ENCODE measurements around the gene PEX6.
"Not testable (repeated sequence)": the region's sequence is repeated elsewhere in the genome, so short reads cannot be mapped to it uniquely, and the experiment has no call there.

PEX6 gene

GRCh38 chr6:42978839-42979522, at the start of gene PEX6:
PEX6 (minus strand) TSS chr6:42979181; CDS start chr6:42979150, 31 bp downstream.
- DNase-seq (ENCODE audit: low read depth): peak; percentile 80

GRCh38 chr6:43026365-43026764, 47.4 kb upstream of the PEX6 start:
- DNase-seq (ENCODE audit: low read depth): no peak

GRCh38 chr6:43024436-43024835, 45.5 kb upstream of the PEX6 start:
- no peak for DNase-seq (ENCODE audit: low read depth)

- peak; percentile 74 for DNase-seq (ENCODE audit: low read depth)
These were observed 42.5 kb upstream of the PEX6 start, which contains the start of gene RRP36 for GRCh38 chr6:43021270-43022047. RRP36 (plus strand) TSS chr6:43021623; CDS start chr6:43021655, 32 bp downstream.

GRCh38 chr6:43020847-43021246, 41.9 kb upstream of the PEX6 start:
- no peak for DNase-seq (ENCODE audit: low read depth)

GRCh38 chr6:43020052-43020705, 41.2 kb upstream of the PEX6 start:
- DNase-seq (ENCODE audit: low read depth): no peak

GRCh38 chr6:43019152-43019551, 40.2 kb upstream of the PEX6 start:
- DNase-seq (ENCODE audit: low read depth): no peak

- DNase-seq (ENCODE audit: low read depth): no peak
These were observed 38.0 kb upstream of the PEX6 start for GRCh38 chr6:43016943-43017334.

- no peak for DNase-seq (ENCODE audit: low read depth)
These were observed 37.4 kb upstream of the PEX6 start for GRCh38 chr6:43016176-43016942.

GRCh38 chr6:43014434-43014909, 35.5 kb upstream of the PEX6 start:
- peak; percentile 32 for DNase-seq (ENCODE audit: low read depth)

GRCh38 chr6:43013843-43014433, 35.0 kb upstream of the PEX6 start, which contains the start of the genes KLHDC3 and MEA1:
KLHDC3 (plus strand) TSS chr6:43014249; CDS start chr6:43017193, 2,944 bp downstream.
MEA1 (minus strand) TSS chr6:43013946; CDS start chr6:43013813, 133 bp downstream.
- DNase-seq (ENCODE audit: low read depth): peak; percentile 100

GRCh38 chr6:43013097-43013842, 34.3 kb upstream of the PEX6 start:
- peak; percentile 14 for DNase-seq (ENCODE audit: low read depth)

- DNase-seq (ENCODE audit: low read depth): no peak
These were observed 33.4 kb upstream of the PEX6 start for GRCh38 chr6:43012364-43012763.

- no peak for DNase-seq (ENCODE audit: low read depth)
These were observed 32.2 kb upstream of the PEX6 start for GRCh38 chr6:43011207-43011606.

GRCh38 chr6:43009124-43009523, 30.1 kb upstream of the PEX6 start:
- DNase-seq (ENCODE audit: low read depth): no peak

- no peak for DNase-seq (ENCODE audit: low read depth)
These were observed 28.1 kb upstream of the PEX6 start for GRCh38 chr6:43007126-43007525.

- no peak for DNase-seq (ENCODE audit: low read depth)
These were observed 27.3 kb upstream of the PEX6 start for GRCh38 chr6:43006251-43006650.

- no peak for DNase-seq (ENCODE audit: low read depth)
These were observed 26.9 kb upstream of the PEX6 start for GRCh38 chr6:43005844-43006243.

- no peak for DNase-seq (ENCODE audit: low read depth)
These were observed 22.9 kb upstream of the PEX6 start for GRCh38 chr6:43001843-43002242.

- DNase-seq (ENCODE audit: low read depth): not testable (repeated sequence)
These were observed 19.2 kb upstream of the PEX6 start for GRCh38 chr6:42998205-42998604.

- no peak for DNase-seq (ENCODE audit: low read depth)
These were observed 17.5 kb upstream of the PEX6 start for GRCh38 chr6:42996513-42996912.

All from fibroblast of gingiva (primary cell).